ENCODE results near the gene PRR19. TPM values are rescaled to one million over a fixed set of nuclear protein-coding genes. Genes with fewer than 3 reads are reported as not detected.
A peak's percentile ranks its signal among the peaks of the same experiment; 100 is the strongest.

PRR19 gene
- total and polyA plus RNA-seq, 7 donors, result 0.17 to 0.73 (median 0.51) TPM; not detected in 2

DNA sequence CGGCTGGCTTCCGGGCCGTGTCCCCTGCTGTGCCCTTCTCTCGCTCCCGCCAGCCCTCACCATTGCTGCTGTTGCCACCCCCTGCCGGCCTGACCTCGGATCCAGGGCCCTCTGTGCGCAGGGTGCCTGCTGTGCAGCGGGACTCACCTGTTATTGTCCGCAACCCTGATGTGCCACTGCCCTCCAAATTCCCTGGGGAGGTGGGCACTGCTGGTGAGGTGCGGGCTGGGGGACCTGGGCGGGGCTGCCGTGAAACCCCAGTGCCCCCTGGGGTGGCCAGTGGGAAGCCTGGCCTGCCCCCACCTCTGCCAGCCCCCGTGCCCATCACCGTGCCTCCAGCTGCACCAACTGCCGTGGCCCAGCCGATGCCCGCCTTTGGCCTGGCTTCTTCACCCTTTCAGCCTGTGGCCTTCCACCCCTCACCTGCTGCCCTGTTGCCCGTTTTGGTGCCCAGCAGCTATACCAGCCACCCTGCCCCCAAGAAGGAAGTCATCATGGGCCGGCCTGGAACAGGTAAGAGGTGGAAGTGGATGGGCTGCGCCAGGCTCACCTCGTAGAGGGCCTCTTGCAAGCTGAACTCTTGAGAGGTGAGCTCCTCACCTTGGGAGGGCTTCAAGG, 27.8 kb upstream of the PRR19 start:
- no peak for ATAC-seq
- H3K9me3 ChIP-seq, result no peaks in the 10 kb centered on the region
- H3K4me3 ChIP-seq, result no peak overlapping the region
- TF ChIP-seq, protein P1, sequence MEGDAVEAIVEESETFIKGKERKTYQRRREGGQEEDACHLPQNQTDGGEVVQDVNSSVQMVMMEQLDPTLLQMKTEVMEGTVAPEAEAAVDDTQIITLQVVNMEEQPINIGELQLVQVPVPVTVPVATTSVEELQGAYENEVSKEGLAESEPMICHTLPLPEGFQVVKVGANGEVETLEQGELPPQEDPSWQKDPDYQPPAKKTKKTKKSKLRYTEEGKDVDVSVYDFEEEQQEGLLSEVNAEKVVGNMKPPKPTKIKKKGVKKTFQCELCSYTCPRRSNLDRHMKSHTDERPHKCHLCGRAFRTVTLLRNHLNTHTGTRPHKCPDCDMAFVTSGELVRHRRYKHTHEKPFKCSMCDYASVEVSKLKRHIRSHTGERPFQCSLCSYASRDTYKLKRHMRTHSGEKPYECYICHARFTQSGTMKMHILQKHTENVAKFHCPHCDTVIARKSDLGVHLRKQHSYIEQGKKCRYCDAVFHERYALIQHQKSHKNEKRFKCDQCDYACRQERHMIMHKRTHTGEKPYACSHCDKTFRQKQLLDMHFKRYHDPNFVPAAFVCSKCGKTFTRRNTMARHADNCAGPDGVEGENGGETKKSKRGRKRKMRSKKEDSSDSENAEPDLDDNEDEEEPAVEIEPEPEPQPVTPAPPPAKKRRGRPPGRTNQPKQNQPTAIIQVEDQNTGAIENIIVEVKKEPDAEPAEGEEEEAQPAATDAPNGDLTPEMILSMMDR (IDR thresholded peaks at IDR 0.05), result no peak
- no peaks in the 10 kb centered on the region for H3K27me3 ChIP-seq (ENCODE audit: insufficient read depth in 3 of 3, low read length in 2 of 3)
- peak in 1 of 2 donors; percentile 13 for DNase-seq
- H3K4me1 ChIP-seq, result peaks cover 68% of the 10 kb centered on the region
- H3K36me3 ChIP-seq (ENCODE audit: insufficient read depth in 1 of 2, low read depth in 1 of 2), result peaks cover 4 to 47% of the 10 kb centered on the region in 2 donors
- 86 to 94% (median 86%) methylated on average over 20 to 22 of the region's 22 CpGs for WGBS, 3 donors
- intact Hi-C loops (cut with DNase I), result no loop called here
- peak overlapping the region; percentile 30 for H3K27ac ChIP-seq

DNA sequence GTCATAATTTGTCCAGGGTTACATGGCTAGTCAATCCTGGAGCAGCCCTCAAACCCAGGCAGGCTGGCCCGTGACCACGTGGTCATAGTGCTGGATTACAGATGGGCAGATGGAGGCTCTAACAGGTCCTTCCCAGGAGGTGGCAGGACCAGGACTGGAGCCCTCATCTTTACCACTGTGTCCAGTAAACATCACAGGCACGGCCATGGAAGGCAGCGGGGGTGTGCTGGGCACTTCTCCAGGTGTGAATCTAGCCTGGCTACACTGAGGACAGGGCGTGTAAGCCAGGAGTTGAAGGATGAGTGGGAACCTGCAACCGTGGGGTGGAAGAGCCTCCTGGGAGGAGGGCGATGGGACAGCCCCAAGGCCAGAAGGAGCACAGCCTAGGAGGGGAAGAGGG, 26.8 kb upstream of the PRR19 start:
- H3K4me1 ChIP-seq, result peaks cover 72% of the 10 kb centered on the region
- intact Hi-C loops (cut with DNase I), result no loop called here
- 44 to 68% (median 60%) methylated on average over 7 of the region's 7 CpGs for WGBS, 3 donors
- H3K4me3 ChIP-seq, result no peak overlapping the region
- peaks cover 4 to 47% of the 10 kb centered on the region in 2 donors for H3K36me3 ChIP-seq (ENCODE audit: insufficient read depth in 1 of 2, low read depth in 1 of 2)
- TF ChIP-seq, protein P1 (IDR thresholded peaks at IDR 0.05), result no peak
- H3K27me3 ChIP-seq (ENCODE audit: insufficient read depth in 3 of 3, low read length in 2 of 3), result no peaks in the 10 kb centered on the region
- ATAC-seq (no peak), DNase-seq (no peak)
- H3K27ac ChIP-seq, result peak overlapping the region; percentile 9
- no peaks in the 10 kb centered on the region for H3K9me3 ChIP-seq

DNA sequence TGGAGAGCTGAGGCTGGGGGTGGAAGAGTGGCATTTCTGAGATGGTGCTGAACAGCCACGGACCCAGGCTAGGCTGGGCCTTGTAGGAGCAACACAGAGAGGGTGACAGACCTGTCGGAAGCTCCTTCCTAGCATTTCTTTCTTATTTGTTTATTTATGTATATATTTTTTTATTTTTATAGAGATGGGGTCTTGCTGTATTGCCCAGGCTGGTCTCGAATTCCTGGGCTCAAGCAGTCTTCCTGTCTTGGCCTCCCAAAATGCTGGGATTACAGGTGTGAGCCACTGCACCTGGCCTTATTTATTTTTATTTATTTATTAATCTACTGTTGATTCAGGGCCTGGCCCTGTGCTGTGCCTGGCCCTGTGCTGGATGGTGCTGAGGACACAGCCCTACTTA, 26.4 kb upstream of the PRR19 start:
- H3K27me3 ChIP-seq (ENCODE audit: insufficient read depth in 3 of 3, low read length in 2 of 3), result no peaks in the 10 kb centered on the region
- H3K4me1 ChIP-seq, result peaks cover 68% of the 10 kb centered on the region
- whole genome bisulfite sequencing, 3 donors, result 85 to 90% (median 87%) methylated on average over 3 of the region's 3 CpGs
- peak overlapping the region; percentile 24 for H3K27ac ChIP-seq
- H3K4me3 ChIP-seq, result no peak overlapping the region
- no peaks in the 10 kb centered on the region for H3K9me3 ChIP-seq
- no peak for ATAC-seq
- intact Hi-C loops (cut with DNase I), result no loop called here
- H3K36me3 ChIP-seq (ENCODE audit: insufficient read depth in 1 of 2, low read depth in 1 of 2), result peaks cover 4 to 47% of the 10 kb centered on the region in 2 donors
- no peak for DNase-seq
- TF ChIP-seq, protein P1 (IDR thresholded peaks at IDR 0.05), result no peak

DNA sequence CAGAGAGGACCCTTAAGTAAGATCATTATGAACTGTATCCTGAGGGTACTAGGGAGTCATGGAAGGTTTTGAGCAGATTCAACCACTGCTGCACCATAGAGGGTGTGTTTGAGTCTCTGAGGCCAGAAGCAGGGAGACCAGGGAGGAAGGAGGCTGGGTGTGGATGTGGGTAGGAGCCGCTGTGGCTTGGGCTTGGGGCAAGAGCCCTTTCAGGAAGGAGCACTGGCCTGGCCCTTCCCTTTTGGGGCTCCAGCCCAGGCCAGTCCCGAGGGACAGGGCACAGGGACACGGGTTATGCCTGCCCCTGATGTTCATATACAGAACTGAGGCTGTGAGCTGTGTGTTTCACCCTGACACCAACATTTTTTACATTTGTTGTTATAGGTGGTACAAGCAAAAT, 25.6 kb upstream of the PRR19 start:
- DNase-seq (no peak), ATAC-seq (no peak)
- peaks cover 4 to 47% of the 10 kb centered on the region in 2 donors for H3K36me3 ChIP-seq (ENCODE audit: insufficient read depth in 1 of 2, low read depth in 1 of 2)
- H3K4me1 ChIP-seq, result peaks cover 64% of the 10 kb centered on the region
- intact Hi-C loops (cut with DNase I), result no loop called here
- TF ChIP-seq, protein P1 (IDR thresholded peaks at IDR 0.05), result no peak
- H3K27me3 ChIP-seq (ENCODE audit: insufficient read depth in 3 of 3, low read length in 2 of 3), result no peaks in the 10 kb centered on the region
- no peaks in the 10 kb centered on the region for H3K9me3 ChIP-seq
- H3K4me3 ChIP-seq, result no peak overlapping the region
- no peak overlapping the region for H3K27ac ChIP-seq
- 44 to 58% (median 54%) methylated on average over 3 of the region's 3 CpGs for WGBS, 3 donors

DNA sequence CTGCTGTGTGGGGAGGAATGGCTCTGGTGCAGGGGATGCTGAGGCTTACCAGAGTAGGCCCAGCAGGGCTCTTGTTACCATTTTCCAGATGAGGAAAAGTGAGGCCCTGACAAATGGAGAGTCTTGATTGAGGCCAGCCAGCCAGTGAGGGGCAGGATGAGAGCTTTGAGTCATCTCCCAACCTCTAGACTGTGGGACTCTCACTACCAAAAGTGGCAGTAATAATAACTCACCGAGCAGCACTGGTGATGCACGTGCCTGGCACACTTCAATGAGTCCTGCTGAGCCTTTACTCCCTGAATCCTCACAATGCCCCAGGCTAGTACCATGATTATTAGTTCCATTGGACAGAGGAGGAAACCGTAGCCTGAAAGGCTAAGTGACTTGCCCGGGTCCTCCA, 25.1 kb upstream of the PRR19 start:
- TF ChIP-seq, protein P1 (IDR thresholded peaks at IDR 0.05), result no peak
- ATAC-seq (no peak), DNase-seq (no peak)
- Histone ChIP-seq H3K27ac (peak overlapping the region; percentile 91), H3K4me3 (no peak overlapping the region), H3K4me1 (peaks cover 64% of the 10 kb centered on the region), H3K9me3 (no peaks in the 10 kb centered on the region), H3K36me3 (ENCODE audit: insufficient read depth in 1 of 2, low read depth in 1 of 2) (peaks cover 4 to 45% of the 10 kb centered on the region in 2 donors), H3K27me3 (ENCODE audit: insufficient read depth in 3 of 3, low read length in 2 of 3) (no peaks in the 10 kb centered on the region)
- intact Hi-C loops (cut with DNase I), result no loop called here
- WGBS, 3 donors, result 62 to 82% (median 63%) methylated on average over 4 of the region's 4 CpGs
